ENCODE data around the gene NEMF. TPM values are rescaled to one million over a fixed set of nuclear protein-coding genes. Genes with fewer than 3 reads are reported as not detected.

Gene NEMF
- total RNA-seq, 4 donors from 2014 or later, result 31.3 to 95.2 (median 55.9) TPM

GRCh38 chr14:49861699-49862088 lies 9.1 kb upstream of the NEMF start:
- DNase-seq (ENCODE audit: low spot score in 2 of 2), result peak; percentile 68 to 93
- intact Hi-C loops (cut with DNase I; ENCODE audit: low total_unique reads), result loop anchor here (5.0 kb wide), 1 partner anchor 246 kb away; no protein-coding TSS in a partner anchor

GRCh38 chr14:49860988-49861698 lies 8.6 kb upstream of the NEMF start:
- TF ChIP-seq, protein P1, sequence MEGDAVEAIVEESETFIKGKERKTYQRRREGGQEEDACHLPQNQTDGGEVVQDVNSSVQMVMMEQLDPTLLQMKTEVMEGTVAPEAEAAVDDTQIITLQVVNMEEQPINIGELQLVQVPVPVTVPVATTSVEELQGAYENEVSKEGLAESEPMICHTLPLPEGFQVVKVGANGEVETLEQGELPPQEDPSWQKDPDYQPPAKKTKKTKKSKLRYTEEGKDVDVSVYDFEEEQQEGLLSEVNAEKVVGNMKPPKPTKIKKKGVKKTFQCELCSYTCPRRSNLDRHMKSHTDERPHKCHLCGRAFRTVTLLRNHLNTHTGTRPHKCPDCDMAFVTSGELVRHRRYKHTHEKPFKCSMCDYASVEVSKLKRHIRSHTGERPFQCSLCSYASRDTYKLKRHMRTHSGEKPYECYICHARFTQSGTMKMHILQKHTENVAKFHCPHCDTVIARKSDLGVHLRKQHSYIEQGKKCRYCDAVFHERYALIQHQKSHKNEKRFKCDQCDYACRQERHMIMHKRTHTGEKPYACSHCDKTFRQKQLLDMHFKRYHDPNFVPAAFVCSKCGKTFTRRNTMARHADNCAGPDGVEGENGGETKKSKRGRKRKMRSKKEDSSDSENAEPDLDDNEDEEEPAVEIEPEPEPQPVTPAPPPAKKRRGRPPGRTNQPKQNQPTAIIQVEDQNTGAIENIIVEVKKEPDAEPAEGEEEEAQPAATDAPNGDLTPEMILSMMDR (IDR thresholded peaks at IDR 0.05), result no peak
- no peak for TF ChIP-seq POLR2A (IDR thresholded peaks at IDR 0.05)
- H3K4me3 ChIP-seq (ENCODE audit: low read depth, poor library complexity, severe bottlenecking), result peak overlapping the region; percentile 71
- intact Hi-C loops (cut with DNase I; ENCODE audit: low total_unique reads), result loop anchor here (5.0 kb wide), 1 partner anchor 246 kb away; no protein-coding TSS in a partner anchor
- 20 to 22% methylated on average over 4 of the region's 4 CpGs for WGBS, 2 donors
- DNase-seq (ENCODE audit: low spot score in 2 of 2), result no peak

More at GRCh38 chr14:49861699-49862088, 9.1 kb upstream of the NEMF start:
- H3K4me3 ChIP-seq (ENCODE audit: low read depth, poor library complexity, severe bottlenecking), result peak overlapping the region; percentile 71
- 0 to 1% methylated on average over 12 of the region's 12 CpGs for WGBS, 2 donors
- TF ChIP-seq POLR2A (IDR thresholded peaks at IDR 0.05), result no peak
- TF ChIP-seq, protein P1 (IDR thresholded peaks at IDR 0.05), result no peak

- TF ChIP-seq, protein P1 (IDR thresholded peaks at IDR 0.05), result no peak
- TF ChIP-seq POLR2A (IDR thresholded peaks at IDR 0.05), result no peak
- 56 to 69% methylated on average over 3 of the region's 3 CpGs for WGBS, 2 donors
- no peak for DNase-seq (ENCODE audit: low spot score in 2 of 2)
- intact Hi-C loops (cut with DNase I; ENCODE audit: low total_unique reads), result no loop called here
- no peak overlapping the region for H3K4me3 ChIP-seq (ENCODE audit: low read depth, poor library complexity, severe bottlenecking)
These were observed 5.8 kb upstream of the NEMF start for GRCh38 chr14:49858383-49858782.

- DNase-seq (ENCODE audit: low spot score in 2 of 2), result no peak
- intact Hi-C loops (cut with DNase I; ENCODE audit: low total_unique reads), result no loop called here
- H3K4me3 ChIP-seq (ENCODE audit: low read depth, poor library complexity, severe bottlenecking), result no peak overlapping the region
- no peak for TF ChIP-seq POLR2A (IDR thresholded peaks at IDR 0.05)
- TF ChIP-seq, protein P1 (IDR thresholded peaks at IDR 0.05), result no peak
- 84 to 86% methylated on average over 6 of the region's 6 CpGs for WGBS, 2 donors
These were observed 4.9 kb upstream of the NEMF start for GRCh38 chr14:49857427-49858003.

DNA sequence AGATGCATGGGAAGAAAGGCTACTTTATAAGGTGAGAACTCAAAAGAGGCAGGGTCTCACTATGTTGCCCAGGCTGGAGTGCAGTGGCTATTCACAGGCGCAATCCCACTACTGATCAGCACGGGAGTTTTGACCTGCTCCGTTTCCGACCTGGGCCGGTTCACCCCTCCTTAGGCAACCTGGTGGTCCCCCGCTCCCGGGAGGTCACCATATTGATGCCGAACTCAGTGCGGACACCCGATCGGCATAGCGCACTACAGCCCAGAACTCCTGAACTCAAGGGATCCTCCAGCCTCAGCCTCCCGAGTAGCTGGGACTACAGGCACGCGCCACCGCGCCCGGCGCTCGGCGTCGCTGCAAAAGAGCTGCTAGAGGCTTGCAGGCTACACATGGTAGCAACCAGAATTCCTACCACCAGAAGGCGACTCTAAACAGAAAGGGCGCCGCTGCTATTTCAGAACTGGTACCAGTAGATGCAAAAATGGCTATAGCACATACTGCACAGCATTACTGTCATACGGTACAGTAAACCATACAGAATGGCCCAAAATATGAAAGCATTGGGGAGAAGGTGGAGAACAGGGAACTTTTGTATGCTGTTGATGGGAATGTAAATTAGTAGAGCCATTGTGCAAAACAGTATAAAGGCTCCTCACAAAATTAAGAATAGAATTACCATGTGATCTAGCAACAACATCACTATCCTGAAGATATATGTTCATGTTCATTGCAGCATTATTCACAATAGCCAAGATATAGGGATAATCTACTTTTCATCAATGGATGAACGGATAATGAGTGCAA lies 1.2 kb upstream of the NEMF start:
- WGBS, 2 donors, result 24 to 32% methylated on average over 21 to 24 of the region's 27 CpGs
- peak; percentile 77 to 90 for DNase-seq (ENCODE audit: low spot score in 2 of 2)
- intact Hi-C loops (cut with DNase I; ENCODE audit: low total_unique reads), result no loop called here
- no peak for TF ChIP-seq POLR2A (IDR thresholded peaks at IDR 0.05)
- TF ChIP-seq, protein P1 (IDR thresholded peaks at IDR 0.05), result peak in 1 of 3 donors; percentile 82
- no peak overlapping the region for H3K4me3 ChIP-seq (ENCODE audit: low read depth, poor library complexity, severe bottlenecking)
